Neural progenitor cell (in vitro differentiated cells): ENCODE data around the gene LRRC27. TPM values are rescaled to one million over a fixed set of nuclear protein-coding genes. Genes with fewer than 3 reads are reported as not detected.

Source experiments
- DNase-seq: peaks from one replicate; pipeline ENCODE4 v3.0.0-alpha.2; 2016; ENCODE audit warnings: low spot score
- H2AFZ ChIP-seq: fragments of 200-600 bp; sonication (generic); replicated peaks from 2 replicates; pipeline ENCODE4 v1.6.1; 2016; ENCODE audit warnings: antibody characterized with exemption
- H3F3A ChIP-seq: fragments of 200-600 bp; sonication (generic); 2 replicates; pipeline ENCODE4 v1.6.1; 2016; ENCODE audit warnings: antibody characterized with exemption, low read depth
- H3K27ac ChIP-seq: fragments of 200-600 bp; sonication (generic); 2 replicates; pipeline ENCODE4 v1.5.1; 2016; ENCODE audit warnings: mild to moderate bottlenecking
- H3K27me3 ChIP-seq: fragments of 200-600 bp; sonication (generic); 2 replicates; pipeline ENCODE4 v1.6.1; 2016; ENCODE audit warnings: mild to moderate bottlenecking, moderate library complexity
- H3K36me3 ChIP-seq: fragments of 200-600 bp; sonication (generic); 2 replicates; pipeline ENCODE4 v1.5.1; 2016
- H3K4me1 ChIP-seq: fragments of 200-600 bp; sonication (generic); 2 replicates; pipeline ENCODE4 v1.6.1; 2016; ENCODE audit warnings: mixed run types
- H3K4me2 ChIP-seq: fragments of 200-600 bp; sonication (generic); 2 replicates; pipeline ENCODE4 v1.6.1; 2016
- H3K4me3 ChIP-seq: fragments of 200-600 bp; sonication (generic); 2 replicates; pipeline ENCODE4 v1.5.1; 2016
- H3K79me2 ChIP-seq: fragments of 200-600 bp; sonication (generic); 2 replicates; pipeline ENCODE4 v1.6.1; 2016; ENCODE audit warnings: low read depth
- H3K9ac ChIP-seq: fragments of 200-600 bp; sonication (generic); 2 replicates; pipeline ENCODE4 v1.6.1; 2016
- H3K9me3 ChIP-seq: fragments of 200-600 bp; sonication (generic); 2 replicates; pipeline ENCODE4 v1.5.1; 2016; ENCODE audit warnings: low read depth
- H4K20me1 ChIP-seq: fragments of 200-600 bp; sonication (generic); 2 replicates; pipeline ENCODE4 v1.6.1; 2016; ENCODE audit warnings: low read depth
- H3K27ac Mint-ChIP-seq: 3 replicates; pipeline ENCODE4 v1.8.0; 2021; ENCODE audit warnings: mixed read lengths
- H3K27me3 Mint-ChIP-seq: 2 replicates; pipeline ENCODE4 v1.8.0; 2022; ENCODE audit warnings: low read depth, mild to moderate bottlenecking, inconsistent platforms, moderate library complexity, mixed read lengths; ENCODE audit not compliant: insufficient read depth
- H3K36me3 Mint-ChIP-seq: 3 replicates; pipeline ENCODE4 v1.8.0; 2021; ENCODE audit warnings: mixed read lengths
- H3K4me1 Mint-ChIP-seq: 3 replicates; pipeline ENCODE4 v1.8.0; 2021; ENCODE audit warnings: mixed read lengths
- H3K4me3 Mint-ChIP-seq: 3 replicates; pipeline ENCODE4 v1.8.0; 2021; ENCODE audit warnings: mild to moderate bottlenecking, moderate library complexity, mixed read lengths
- H3K9me3 Mint-ChIP-seq: 3 replicates; pipeline ENCODE4 v1.8.0; 2020; ENCODE audit warnings: mixed read lengths
- EZH2 ChIP-seq: fragments of 200-600 bp; sonication (generic); IDR thresholded peaks from 2 replicates; pipeline ENCODE4 v1.6.1; 2017; ENCODE audit warnings: antibody characterized with exemption, mild to moderate bottlenecking, moderate library complexity
- EZH2phosphoT487 ChIP-seq: fragments of 200-600 bp; sonication (generic); IDR thresholded peaks from 2 replicates; pipeline ENCODE4 v1.6.1; 2017; ENCODE audit warnings: antibody characterized with exemption
- total RNA-seq: library from RNA; depleted of rRNA; stranded (reverse); fragments of >200 nt; gene quantifications from 2 replicates; pipeline ENCODE4 v1.2.3, GENCODE V29; 2015; ENCODE audit warnings: low replicate concordance
- TF ChIP-seq, protein P1 (sequence below): fragments of 200-600 bp; sonication (generic); IDR thresholded peaks from 2 replicates; pipeline ENCODE4 v1.5.1; 2017; ENCODE audit warnings: antibody characterized with exemption, mild to moderate bottlenecking

Gene LRRC27
- total RNA-seq, 1 donor from 2014 or later: 16.9 TPM

DNA sequence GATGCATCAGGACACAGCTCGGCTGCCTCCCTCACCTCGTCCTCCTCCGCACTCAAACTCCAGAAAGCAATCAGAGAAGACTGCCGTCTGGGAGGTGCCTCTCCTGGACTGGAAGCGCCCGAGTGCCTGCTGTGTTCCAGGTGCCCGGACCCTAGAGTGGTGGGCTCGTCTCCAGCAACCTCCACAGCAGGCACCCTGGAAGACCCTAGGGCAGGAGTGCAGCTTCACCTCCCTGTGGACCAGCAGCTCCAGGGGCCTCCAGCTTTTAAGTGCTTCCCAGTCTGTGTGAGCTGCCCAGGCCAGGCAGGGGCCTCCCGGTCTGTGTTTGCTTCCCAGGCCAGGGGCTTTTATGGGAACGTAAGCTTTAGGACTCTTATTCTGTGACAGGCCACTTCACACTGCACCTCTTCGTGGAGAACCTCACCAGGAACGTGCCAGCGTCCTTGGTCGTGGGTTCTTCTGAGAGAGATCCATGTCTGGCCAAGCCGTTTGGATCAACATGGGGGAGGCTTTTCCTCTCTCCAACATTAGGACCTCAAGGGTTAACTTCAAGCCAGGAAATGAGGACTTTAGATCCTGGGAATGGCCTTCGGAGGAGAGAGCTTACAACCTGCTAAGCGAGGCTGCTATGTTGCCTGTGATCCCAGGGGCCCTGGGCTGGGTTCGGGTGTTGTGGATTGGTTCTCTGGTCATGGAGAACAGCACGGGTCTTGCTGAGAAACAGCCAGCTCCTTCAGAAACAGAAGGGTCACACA lies 59.1 kb downstream of the LRRC27 start:
- Histone ChIP-seq H3K4me1 (peaks cover 9% of the 10 kb centered on the region), H3K79me2 (no peaks in the 10 kb centered on the region), H3K27me3 (peaks cover 22% of the 10 kb centered on the region), H2AFZ (no peak overlapping the region), H4K20me1 (peaks cover 6% of the 10 kb centered on the region), H3K27ac (no peak overlapping the region), H3F3A (peaks cover 20% of the 10 kb centered on the region), H3K4me3 (no peak overlapping the region), H3K36me3 (no peaks in the 10 kb centered on the region), H3K9ac (no peak overlapping the region), H3K4me2 (no peak overlapping the region), H3K9me3 (no peaks in the 10 kb centered on the region)
- Mint-ChIP-seq H3K4me1 (peaks cover 4% of the 10 kb centered on the region), H3K9me3 (peaks cover 6% of the 10 kb centered on the region), H3K4me3 (no peak overlapping the region), H3K27me3 (peaks cover 22% of the 10 kb centered on the region), H3K36me3 (no peaks in the 10 kb centered on the region), H3K27ac (no peak overlapping the region)
- TF ChIP-seq, protein P1, sequence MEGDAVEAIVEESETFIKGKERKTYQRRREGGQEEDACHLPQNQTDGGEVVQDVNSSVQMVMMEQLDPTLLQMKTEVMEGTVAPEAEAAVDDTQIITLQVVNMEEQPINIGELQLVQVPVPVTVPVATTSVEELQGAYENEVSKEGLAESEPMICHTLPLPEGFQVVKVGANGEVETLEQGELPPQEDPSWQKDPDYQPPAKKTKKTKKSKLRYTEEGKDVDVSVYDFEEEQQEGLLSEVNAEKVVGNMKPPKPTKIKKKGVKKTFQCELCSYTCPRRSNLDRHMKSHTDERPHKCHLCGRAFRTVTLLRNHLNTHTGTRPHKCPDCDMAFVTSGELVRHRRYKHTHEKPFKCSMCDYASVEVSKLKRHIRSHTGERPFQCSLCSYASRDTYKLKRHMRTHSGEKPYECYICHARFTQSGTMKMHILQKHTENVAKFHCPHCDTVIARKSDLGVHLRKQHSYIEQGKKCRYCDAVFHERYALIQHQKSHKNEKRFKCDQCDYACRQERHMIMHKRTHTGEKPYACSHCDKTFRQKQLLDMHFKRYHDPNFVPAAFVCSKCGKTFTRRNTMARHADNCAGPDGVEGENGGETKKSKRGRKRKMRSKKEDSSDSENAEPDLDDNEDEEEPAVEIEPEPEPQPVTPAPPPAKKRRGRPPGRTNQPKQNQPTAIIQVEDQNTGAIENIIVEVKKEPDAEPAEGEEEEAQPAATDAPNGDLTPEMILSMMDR: no peak
- TF ChIP-seq EZH2 (no peak), EZH2phosphoT487 (no peak)
- no peak for DNase-seq

DNA sequence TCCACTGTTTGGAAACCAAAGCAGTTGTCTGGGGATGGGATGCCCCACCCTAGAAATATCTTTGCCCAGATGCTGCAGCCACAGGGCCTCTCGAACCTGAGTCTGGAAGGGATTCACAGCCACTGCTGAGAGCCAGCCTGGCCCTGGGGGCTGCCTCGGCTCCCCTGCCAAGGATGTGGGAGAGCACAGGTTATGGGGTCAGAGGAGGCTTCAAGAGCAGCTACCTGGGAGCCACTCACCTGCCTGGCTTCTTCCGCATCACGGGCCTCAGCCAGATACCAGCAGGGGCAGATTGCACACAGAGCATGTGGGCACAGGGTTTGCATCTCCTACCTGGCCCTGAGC lies 59.7 kb downstream of the LRRC27 start:
- no peaks in the 10 kb centered on the region for H3K36me3 Mint-ChIP-seq
- Histone ChIP-seq H3K4me2 (no peak overlapping the region), H3K4me1 (peaks cover 9% of the 10 kb centered on the region), H3K4me3 (no peak overlapping the region), H3K9ac (no peak overlapping the region), H3K27ac (no peak overlapping the region), H3K9me3 (no peaks in the 10 kb centered on the region), H3K27me3 (peaks cover 28% of the 10 kb centered on the region), H3F3A (peaks cover 23% of the 10 kb centered on the region), H3K36me3 (no peaks in the 10 kb centered on the region), H2AFZ (no peak overlapping the region), H4K20me1 (peaks cover 6% of the 10 kb centered on the region), H3K79me2 (no peaks in the 10 kb centered on the region)
- peaks cover 19% of the 10 kb centered on the region for H3K27me3 Mint-ChIP-seq
- H3K4me1 Mint-ChIP-seq: peaks cover 4% of the 10 kb centered on the region
- peaks cover 6% of the 10 kb centered on the region for H3K9me3 Mint-ChIP-seq
- H3K27ac Mint-ChIP-seq: no peak overlapping the region
- no peak overlapping the region for H3K4me3 Mint-ChIP-seq
- TF ChIP-seq, protein P1: no peak
- TF ChIP-seq EZH2 (no peak), EZH2phosphoT487 (no peak)
- DNase-seq: no peak

DNA sequence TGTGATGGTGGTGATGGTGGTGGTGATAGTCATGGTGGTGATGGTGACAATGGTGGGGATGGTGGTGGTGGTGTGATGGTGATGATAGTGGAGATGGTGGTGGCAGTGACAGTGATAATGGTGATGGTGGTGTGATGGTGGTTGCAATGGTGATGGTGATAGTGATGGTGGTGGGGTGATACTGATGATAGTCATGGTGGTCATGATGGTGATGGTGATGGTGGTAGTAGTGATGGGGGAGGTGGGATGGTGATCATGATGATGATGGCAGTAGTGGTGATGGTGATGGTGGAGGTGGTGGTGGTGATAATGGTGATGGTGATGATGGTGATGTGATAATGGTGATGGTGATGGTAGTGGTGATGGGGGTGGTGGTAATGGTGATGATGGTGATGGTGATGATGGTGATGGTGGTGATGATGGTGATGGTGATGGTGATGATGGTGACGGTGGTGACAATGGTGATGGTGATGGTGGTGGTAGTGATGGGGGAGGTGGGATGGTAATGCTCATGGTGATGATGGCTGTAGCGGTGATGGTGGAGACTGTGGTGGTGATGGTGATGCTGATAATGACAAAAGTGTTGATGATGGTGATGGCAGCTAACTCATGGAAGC lies 60.3 kb downstream of the LRRC27 start:
- Mint-ChIP-seq H3K4me1 (peaks cover 4% of the 10 kb centered on the region), H3K27me3 (peaks cover 16% of the 10 kb centered on the region), H3K36me3 (no peaks in the 10 kb centered on the region), H3K9me3 (peaks cover 6% of the 10 kb centered on the region), H3K4me3 (peak overlapping the region; percentile 6), H3K27ac (no peak overlapping the region)
- Histone ChIP-seq H3K27me3 (peaks cover 32% of the 10 kb centered on the region), H3K79me2 (no peaks in the 10 kb centered on the region), H3K36me3 (no peaks in the 10 kb centered on the region), H3F3A (peaks cover 23% of the 10 kb centered on the region), H3K4me2 (no peak overlapping the region), H3K27ac (no peak overlapping the region), H2AFZ (no peak overlapping the region), H3K4me3 (no peak overlapping the region), H3K9ac (no peak overlapping the region), H4K20me1 (peaks cover 6% of the 10 kb centered on the region), H3K9me3 (no peaks in the 10 kb centered on the region), H3K4me1 (peaks cover 10% of the 10 kb centered on the region)
- TF ChIP-seq, protein P1: no peak
- TF ChIP-seq EZH2phosphoT487 (no peak), EZH2 (no peak)
- DNase-seq: no peak
